Activated CD8-positive, alpha-beta T cell treated with anti-CD3 and anti-CD28 coated beads for 36 hours (primary cell): Measurements from ENCODE around the gene TRMT2A. TPM values are rescaled to one million over a fixed set of nuclear protein-coding genes. Genes with fewer than 3 reads are reported as not detected.
A peak's percentile ranks its signal among the peaks of the same experiment; 100 is the strongest.

Source experiments
- ATAC-seq: fragments of 200-7000 bp; cut with Tn5 transposase; one replicate; pipeline ENCODE4 v1.10.0; 2021; ENCODE audit warnings: mild to moderate bottlenecking, moderate library complexity
- CTCF ChIA-PET: fragments of 350-600 bp; sonication (Branson Sonifier 250); formaldehyde crosslinking; loops from one replicate; lab custom pipeline; 2021; ENCODE audit warnings: antibody characterized with exemption; lab: Charles Lee
- POLR2A ChIA-PET: fragments of 350-600 bp; sonication (Branson Sonifier 250); formaldehyde crosslinking; loops from one replicate; lab custom pipeline; 2021; ENCODE audit warnings: antibody characterized with exemption; lab: Charles Lee
- DNase-seq: peaks from one replicate; pipeline ENCODE4 v3.0.0-alpha.2; 2020
- H3K27ac Mint-ChIP-seq: one replicate; pipeline ENCODE4 v1.8.0; 2021; ENCODE audit warnings: mild to moderate bottlenecking, mixed read lengths
- H3K27me3 Mint-ChIP-seq: one replicate; pipeline ENCODE4 v1.8.0; 2021; ENCODE audit warnings: mixed read lengths
- H3K36me3 Mint-ChIP-seq: one replicate; pipeline ENCODE4 v1.8.0; 2021; ENCODE audit warnings: low read depth, mixed read lengths
- H3K4me1 Mint-ChIP-seq: one replicate; pipeline ENCODE4 v1.8.0; 2021; ENCODE audit warnings: low read depth, mixed read lengths
- H3K4me3 Mint-ChIP-seq: one replicate; pipeline ENCODE4 v1.8.0; 2021; ENCODE audit warnings: mild to moderate bottlenecking, moderate library complexity, mixed read lengths
- H3K9me3 Mint-ChIP-seq: one replicate; pipeline ENCODE4 v1.8.0; 2021; ENCODE audit warnings: mixed read lengths
- CTCF ChIP-seq: fragments of 200-600 bp; IDR thresholded peaks from one replicate; pipeline ENCODE4 v1.8.0; 2022; ENCODE audit warnings: antibody characterized with exemption, mild to moderate bottlenecking
- intact Hi-C: fragments of 100-400 bp; cut with micrococcal nuclease; formaldehyde crosslinking; loops from one replicate; pipeline ENCODE4 v1.10.0; 2022
- total RNA-seq, 2 experiments: library from RNA; stranded (reverse); gene quantifications; one replicate each; pipeline ENCODE4 v1.2.3, GENCODE V29; 2021

Gene TRMT2A
- total RNA-seq, 2 experiments from 2014 or later = 101 to 105 TPM

- Mint-ChIP-seq H3K36me3 (peaks cover 35% of the 10 kb centered on the region), H3K27me3 (no peaks in the 10 kb centered on the region), H3K4me1 (peaks cover 38% of the 10 kb centered on the region), H3K9me3 (no peaks in the 10 kb centered on the region), H3K4me3 (no peak overlapping the region), H3K27ac (peak overlapping the region; percentile 98)
- ChIA-PET POLR2A (interaction anchor here (1.0 to 3.9 kb wide), 11 partner anchors 8 to 28 kb away, joined by 3 to 36 read pairs (median 7); partner anchors contain the start of gene TRMT2A), CTCF (interaction anchor here (0.9 to 3.2 kb wide), 6 partner anchors 8 to 139 kb away, joined by 3 to 43 read pairs (median 4); no protein-coding TSS in a partner anchor)
- no peak for TF ChIP-seq CTCF
- DNase-seq (no peak), ATAC-seq (no peak)
- intact Hi-C loops = no loop called here
Observed at GRCh38 chr22:20109411-20110358, 7.3 kb downstream of the TRMT2A start.

- peaks cover 31% of the 10 kb centered on the region for H3K36me3 Mint-ChIP-seq
- POLR2A ChIA-PET = interaction anchor here (0.5 to 2.3 kb wide), 7 partner anchors 8 to 25 kb away, joined by 3 to 10 read pairs (median 5); partner anchors contain the start of gene TRMT2A
- H3K9me3 Mint-ChIP-seq = no peaks in the 10 kb centered on the region
- ATAC-seq (no peak), DNase-seq (no peak)
- CTCF ChIA-PET = interaction anchor here (0.9 to 1.8 kb wide), 4 partner anchors 9 to 138 kb away, joined by 3 to 5 read pairs (median 3); no protein-coding TSS in a partner anchor
- no peak overlapping the region for H3K4me3 Mint-ChIP-seq
- intact Hi-C loops = no loop called here
- H3K4me1 Mint-ChIP-seq = peaks cover 29% of the 10 kb centered on the region
- no peaks in the 10 kb centered on the region for H3K27me3 Mint-ChIP-seq
- peak overlapping the region; percentile 39 for H3K27ac Mint-ChIP-seq
- TF ChIP-seq CTCF = no peak
Observed at GRCh38 chr22:20108757-20109230, 8.2 kb downstream of the TRMT2A start.

GRCh38 chr22:20107951-20108756, 8.9 kb downstream of the TRMT2A start:
- H3K27me3 Mint-ChIP-seq = no peaks in the 10 kb centered on the region
- no peak for TF ChIP-seq CTCF
- ChIA-PET CTCF (interaction anchor here (0.9 to 1.8 kb wide), 4 partner anchors 10 to 138 kb away, joined by 3 to 5 read pairs (median 3); no protein-coding TSS in a partner anchor), POLR2A (interaction anchor here (0.5 to 2.3 kb wide), 7 partner anchors 8 to 26 kb away, joined by 3 to 10 read pairs (median 5); partner anchors contain the start of genes RANBP1 and TRMT2A)
- no peak overlapping the region for H3K4me3 Mint-ChIP-seq
- peaks cover 23% of the 10 kb centered on the region for H3K4me1 Mint-ChIP-seq
- ATAC-seq (no peak), DNase-seq (no peak)
- intact Hi-C loops = no loop called here
- no peaks in the 10 kb centered on the region for H3K9me3 Mint-ChIP-seq
- H3K36me3 Mint-ChIP-seq = peaks cover 34% of the 10 kb centered on the region
- H3K27ac Mint-ChIP-seq = peak overlapping the region; percentile 76

GRCh38 chr22:20107471-20107901, 9.5 kb downstream of the TRMT2A start:
- no peak for TF ChIP-seq CTCF
- DNase-seq = no peak
- Mint-ChIP-seq H3K27me3 (no peaks in the 10 kb centered on the region), H3K27ac (peak overlapping the region; percentile 76), H3K9me3 (no peaks in the 10 kb centered on the region), H3K36me3 (peaks cover 35% of the 10 kb centered on the region), H3K4me3 (no peak overlapping the region), H3K4me1 (peaks cover 24% of the 10 kb centered on the region)
- intact Hi-C loops = no loop called here
- no peak for ATAC-seq
- ChIA-PET POLR2A (interaction anchor here (1.2 to 2.3 kb wide), 3 partner anchors 9 to 14 kb away, joined by 3 to 10 read pairs (median 4); partner anchors contain the start of genes RANBP1 and TRMT2A), CTCF (interaction anchor here (1.8 kb wide), 1 partner anchor 22 kb away, joined by 5 read pairs; no protein-coding TSS in a partner anchor)
